HG03139 (cell line): Measurements from ENCODE around the gene ARHGAP24.
"Not testable (repeated sequence)": the region's sequence is repeated elsewhere in the genome, so short reads cannot be mapped to it uniquely, and the experiment has no call there.

ENCODE experiments used
- ATAC-seq: cut with Tn5 transposase; IDR thresholded peaks from one replicate; pipeline ENCODE4 v1.9.1; 2021; ENCODE audit not compliant: unreplicated experiment

ARHGAP24 gene

DNA sequence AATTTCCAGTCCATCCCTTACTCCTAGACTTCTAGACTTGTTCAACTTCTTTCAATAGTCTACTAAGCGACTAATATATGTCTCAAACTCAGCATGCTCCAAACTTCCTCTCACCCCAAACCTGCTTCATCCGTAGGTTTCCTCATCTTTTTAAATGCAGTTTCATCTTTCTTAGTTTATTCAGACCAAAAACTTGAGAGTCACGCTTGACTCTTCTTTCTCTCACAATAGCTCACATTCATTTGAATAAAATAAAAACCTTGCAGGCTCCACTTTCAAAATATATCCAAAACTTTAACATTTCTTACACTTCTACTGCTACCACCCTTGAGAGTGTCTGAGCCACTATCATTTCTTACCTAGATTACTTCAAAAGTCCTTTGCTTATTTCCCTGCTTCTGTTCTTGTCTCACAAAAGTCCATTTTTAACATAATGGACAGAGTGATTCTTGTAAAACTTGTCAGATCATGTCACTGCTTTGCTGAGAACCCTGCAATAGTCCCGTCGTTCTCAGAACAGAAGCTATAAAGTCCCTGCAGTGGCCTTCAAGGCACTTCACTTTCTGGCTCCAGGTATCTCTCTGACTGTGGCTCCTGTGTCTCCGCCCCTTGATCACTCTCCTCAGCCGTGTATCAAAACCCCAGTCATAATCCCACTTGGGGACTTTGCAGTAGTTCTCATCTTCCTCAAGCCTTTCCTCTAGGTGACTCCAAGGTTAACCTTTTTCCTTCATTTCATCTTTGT, 167.6 kb downstream of the ARHGAP24 start:
- ATAC-seq = no peak

DNA sequence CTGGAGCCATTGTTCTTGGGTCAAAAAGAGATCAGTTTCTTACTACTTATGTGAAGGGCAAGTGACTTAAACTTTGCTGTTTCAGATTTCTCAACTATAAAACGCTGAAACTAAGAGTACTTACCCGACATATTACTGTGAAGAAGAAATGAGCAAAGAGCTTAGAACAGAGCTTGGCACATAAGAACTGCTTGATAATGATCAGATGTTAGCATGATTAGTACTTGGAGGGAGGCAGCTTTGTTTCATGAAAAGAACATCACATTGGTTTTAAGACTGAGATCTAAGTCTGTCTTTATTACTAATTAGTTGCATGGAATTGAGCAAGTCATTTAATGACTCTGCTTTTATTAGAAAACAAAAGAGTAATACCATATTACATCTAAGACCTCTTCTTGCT, 169.1 kb downstream of the ARHGAP24 start:
- no peak for ATAC-seq

GRCh38 chr4:85650908-85651307, 176.0 kb downstream of the ARHGAP24 start:
- ATAC-seq = no peak

DNA sequence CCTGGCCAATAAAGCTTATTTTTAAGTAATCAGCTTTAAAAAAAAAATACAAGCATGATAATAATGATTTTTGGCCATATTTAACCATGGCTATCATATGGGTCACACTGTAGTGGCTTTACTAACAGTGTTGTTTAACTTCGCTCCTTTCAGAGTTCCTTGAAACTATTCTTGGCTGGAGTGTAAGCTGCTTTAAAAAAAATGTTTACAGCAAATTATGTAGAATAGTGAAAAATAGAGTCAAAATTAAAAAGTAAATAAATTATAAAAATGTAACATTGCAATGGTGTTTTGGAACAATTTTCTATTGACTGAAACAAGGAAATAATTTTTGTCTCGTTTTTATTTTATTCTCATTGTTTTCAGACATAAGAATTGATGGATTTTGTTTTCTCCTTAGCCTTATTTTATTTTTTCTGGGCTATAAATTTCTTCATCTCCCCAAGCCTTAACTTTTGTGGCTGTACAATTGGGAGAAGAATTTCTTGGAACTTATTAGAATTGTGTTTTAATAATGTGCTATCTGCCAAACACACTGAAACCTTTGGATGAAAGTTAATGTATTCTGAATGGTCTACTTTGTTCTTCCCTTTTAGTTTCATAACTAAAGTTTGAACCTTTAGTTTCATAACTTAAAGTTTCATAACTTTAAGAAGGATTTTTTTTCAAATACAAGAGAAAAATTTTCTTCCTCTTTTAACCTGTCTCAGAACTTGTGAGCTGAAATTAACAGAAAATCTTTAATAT, 182.0 kb downstream of the ARHGAP24 start:
- no peak for ATAC-seq

DNA sequence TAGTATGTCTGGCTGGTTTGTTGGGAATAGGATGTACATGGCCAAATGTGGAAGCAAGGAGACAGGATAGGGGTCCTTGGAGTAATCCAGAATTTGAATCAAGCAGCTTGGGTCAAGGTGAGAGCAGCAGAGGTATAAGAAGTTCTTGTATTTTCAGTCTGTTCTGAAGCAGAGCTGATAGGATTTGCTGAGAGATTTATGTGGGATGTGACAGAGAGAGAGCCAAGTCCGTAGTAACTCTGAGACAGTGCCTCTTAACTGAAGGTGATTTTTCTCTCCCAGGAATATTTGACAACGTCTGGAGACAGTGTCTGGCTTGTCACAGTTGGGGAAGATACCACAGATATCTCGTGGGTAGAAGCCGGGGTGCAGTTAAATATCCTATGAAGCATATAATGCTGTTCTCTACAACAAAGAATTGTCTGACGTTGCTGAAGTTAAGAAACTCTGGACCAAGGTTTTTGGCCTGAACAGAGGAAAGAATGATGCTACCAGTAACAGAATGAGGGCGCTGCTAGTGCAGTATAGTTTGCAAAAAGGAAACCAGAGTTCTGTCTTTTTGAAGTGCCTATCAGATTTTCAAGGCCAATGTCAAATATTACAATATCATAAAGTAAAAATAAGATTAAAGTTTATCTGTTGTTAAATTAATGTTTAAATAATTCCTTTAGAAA, 184.0 kb downstream of the ARHGAP24 start:
- no peak for ATAC-seq

GRCh38 chr4:85659610-85660218, 184.8 kb downstream of the ARHGAP24 start:
- ATAC-seq = no peak

GRCh38 chr4:85666625-85667024, 191.7 kb downstream of the ARHGAP24 start:
- not testable (repeated sequence) for ATAC-seq

DNA sequence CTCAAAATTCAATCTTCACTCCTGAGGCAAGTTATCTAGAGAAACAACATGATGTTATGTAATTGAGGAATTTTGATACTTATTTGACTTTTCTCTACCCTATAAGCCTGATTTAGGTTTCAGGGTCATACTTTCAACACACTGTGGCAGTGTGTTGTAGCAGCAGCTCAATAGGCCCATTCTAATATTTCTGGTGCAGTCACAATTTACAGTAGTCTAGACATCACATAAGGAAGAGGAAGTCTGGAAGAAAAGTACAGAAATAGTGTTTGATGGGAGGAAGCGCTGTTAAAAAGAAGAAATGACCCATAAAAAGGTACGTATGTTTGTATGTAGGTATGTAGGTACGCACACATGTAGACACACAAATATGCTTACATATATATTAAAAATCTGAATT, 194.3 kb downstream of the ARHGAP24 start:
- ATAC-seq = no peak

- ATAC-seq = no peak
Observed at GRCh38 chr4:85669992-85670548, 195.1 kb downstream of the ARHGAP24 start.

DNA sequence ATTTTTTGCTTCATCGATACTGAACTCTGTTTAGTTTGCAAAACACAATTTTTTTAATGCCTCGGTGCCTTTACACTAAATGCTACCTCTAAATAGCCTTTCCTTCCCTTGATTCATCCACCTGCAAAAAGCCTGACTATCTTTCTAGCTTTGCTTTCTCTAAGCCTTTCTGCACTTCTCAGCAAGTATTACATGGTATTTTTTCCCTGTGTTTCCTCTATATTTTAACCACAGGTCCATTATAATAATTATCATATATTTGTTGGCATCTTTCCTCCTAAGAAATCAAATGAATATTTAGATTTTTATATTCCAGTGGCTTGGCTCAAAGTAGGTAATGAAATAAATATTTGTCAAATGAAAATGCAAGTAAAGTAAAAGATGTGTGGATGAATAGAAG, 196.2 kb downstream of the ARHGAP24 start:
- ATAC-seq = no peak

- ATAC-seq = no peak
Observed at GRCh38 chr4:85672116-85672515, 197.2 kb downstream of the ARHGAP24 start.

GRCh38 chr4:85672959-85673358, 198.0 kb downstream of the ARHGAP24 start:
- no peak for ATAC-seq

DNA sequence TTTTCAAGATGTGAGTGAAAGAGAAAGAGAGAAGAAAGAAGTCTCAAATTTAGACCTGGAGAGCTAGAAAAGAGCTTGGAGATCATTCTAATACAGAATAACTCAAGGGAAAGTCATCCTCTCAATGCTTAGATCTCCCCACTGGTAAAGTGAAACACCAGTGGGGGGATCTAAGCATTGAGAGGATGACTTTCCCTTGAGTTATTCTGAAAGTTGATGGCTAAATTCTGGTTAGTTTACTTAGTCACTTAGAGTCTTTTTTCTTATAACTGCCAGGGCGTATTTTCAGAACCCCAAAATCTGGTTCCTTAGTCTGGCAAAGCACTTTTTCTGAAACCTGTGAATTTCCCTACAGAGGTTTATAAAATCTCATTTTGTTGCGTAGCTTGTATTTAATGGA, 198.6 kb downstream of the ARHGAP24 start:
- ATAC-seq = no peak

DNA sequence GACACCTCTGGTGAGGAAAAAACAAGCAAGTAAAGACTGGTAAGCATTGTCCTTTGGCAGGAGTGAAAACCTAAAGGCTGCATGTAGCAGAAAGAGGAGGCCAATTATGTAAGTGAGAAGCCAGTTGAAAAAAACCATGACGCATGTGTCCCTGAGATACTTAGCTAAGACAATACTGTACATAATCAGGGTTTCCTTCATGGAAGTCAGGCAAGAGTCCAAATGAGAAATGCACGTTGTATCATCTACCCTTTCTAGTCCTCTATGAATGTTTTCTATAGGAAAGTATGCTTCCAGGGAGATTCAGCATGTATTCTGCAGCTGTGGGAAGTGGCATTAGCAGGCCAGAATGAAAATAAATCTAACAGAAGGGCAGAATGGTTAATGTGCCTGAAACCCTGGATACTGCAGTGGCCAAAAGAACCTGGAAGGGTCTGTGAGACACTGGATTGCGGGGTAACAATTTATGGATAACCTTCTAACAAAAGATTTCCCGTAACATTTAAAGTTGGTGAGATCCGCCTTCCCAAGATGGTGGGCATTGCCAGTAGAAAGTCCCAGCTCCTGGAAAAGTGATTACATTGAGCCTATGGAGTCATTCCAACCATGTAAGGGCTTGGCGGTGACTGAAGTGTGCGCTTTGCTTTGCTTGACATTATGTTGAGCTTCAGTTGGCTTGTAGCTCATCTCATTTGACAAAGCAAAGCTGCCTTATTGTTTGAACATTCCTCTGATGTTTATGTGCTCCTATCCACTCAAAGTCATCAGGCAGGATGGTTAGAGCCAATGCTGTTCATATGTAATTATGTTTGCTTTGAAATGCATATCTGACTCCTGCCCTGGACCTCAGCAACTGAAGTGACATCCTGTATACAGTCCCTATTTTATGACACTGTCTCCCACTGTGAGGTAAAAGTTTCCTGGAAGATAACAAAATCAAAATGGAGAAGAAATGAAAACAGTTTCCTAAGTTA, 200.4 kb downstream of the ARHGAP24 start:
- no peak for ATAC-seq

- no peak for ATAC-seq
Observed at GRCh38 chr4:85676050-85676425, 201.1 kb downstream of the ARHGAP24 start.

GRCh38 chr4:85676850-85677590, 202.1 kb downstream of the ARHGAP24 start:
- no peak for ATAC-seq

GRCh38 chr4:85681221-85681657, 206.3 kb downstream of the ARHGAP24 start:
- ATAC-seq = no peak

DNA sequence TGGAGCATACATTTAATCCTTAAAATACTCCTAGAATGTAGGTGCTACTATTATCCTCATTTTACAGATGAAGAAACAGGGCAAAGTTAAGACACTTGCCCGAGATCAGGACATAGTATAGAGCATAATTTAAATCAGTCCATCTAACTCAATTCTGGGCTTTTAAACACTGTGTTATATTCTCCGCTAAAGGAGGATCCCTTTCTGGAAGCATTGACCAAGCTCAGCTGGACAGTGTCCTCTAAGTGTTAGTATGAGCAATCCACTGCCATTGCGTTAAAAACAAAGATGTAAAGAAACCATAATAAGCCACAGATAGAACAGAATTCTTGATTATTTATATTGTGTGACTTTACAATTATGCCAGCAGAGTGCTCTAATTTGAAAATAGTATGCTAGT, 207.0 kb downstream of the ARHGAP24 start:
- no peak for ATAC-seq

DNA sequence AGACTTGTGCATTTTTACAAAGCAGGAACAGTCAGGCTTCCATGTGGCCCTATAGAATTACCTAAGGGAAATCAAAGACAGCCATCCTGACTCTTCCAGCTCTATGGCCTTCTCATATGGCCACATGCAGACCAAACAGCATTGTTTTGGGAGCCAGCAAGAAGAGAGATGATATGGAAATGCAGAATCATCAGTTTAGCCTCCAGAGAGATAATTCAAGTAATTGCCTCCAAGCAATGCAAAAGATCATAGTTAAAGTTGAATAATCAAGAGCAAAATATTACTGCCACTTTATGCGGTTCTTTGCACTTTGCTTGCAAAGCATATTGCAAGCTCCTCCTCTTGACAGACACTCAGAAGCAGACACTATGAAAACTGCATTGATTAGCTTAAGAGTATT, 207.4 kb downstream of the ARHGAP24 start:
- ATAC-seq = no peak
